H1 (cell line): ENCODE results near the gene RRP12. TPM values are rescaled to one million over a fixed set of nuclear protein-coding genes. Genes with fewer than 3 reads are reported as not detected.
A peak's percentile ranks its signal among the peaks of the same experiment; 100 is the strongest.

Experiments
- CTCF ChIA-PET: fragments of 300-600 bp; sonication (Branson Sonifier 250); formaldehyde crosslinking; loops from one replicate; lab custom pipeline; 2021; ENCODE audit not compliant: partially characterized antibody; lab: Charles Lee
- POLR2A ChIA-PET: fragments of 300-600 bp; sonication (Branson Sonifier 250); formaldehyde crosslinking; loops from one replicate; lab custom pipeline; 2021; ENCODE audit warnings: inconsistent platforms; ENCODE audit not compliant: partially characterized antibody; lab: Charles Lee
- DNase-seq, 2 experiments: peaks; one replicate each; pipeline versions ENCODE4 v3.0.0 to v3.0.0-alpha.2; 2010 to 2022; ENCODE audit warnings: low spot score in 2 of 2, low read depth in 1 of 2, mixed read lengths in 1 of 2
- FAIRE-seq: peaks from 2 replicates; lab custom pipeline; 2011; peaks lifted over from hg19 to GRCh38; lab: Jason Lieb, UNC
- H2AFZ ChIP-seq: 2 replicates; pipeline ENCODE4 v1.8.1; 2012; ENCODE audit warnings: low read length, inconsistent platforms
- H2AK5ac ChIP-seq: 2 replicates; pipeline ENCODE4 v1.6.1; 2013; ENCODE audit warnings: low read depth, low read length
- H2BK120ac ChIP-seq: replicated peaks from 2 replicates; pipeline ENCODE3; 2013; ENCODE audit warnings: low read depth, low read length, inconsistent platforms
- H2BK12ac ChIP-seq: 2 replicates; pipeline ENCODE4 v1.6.1; 2013; ENCODE audit warnings: low read depth, low read length
- H2BK15ac ChIP-seq: 2 replicates; pipeline ENCODE4 v1.6.1; 2013; ENCODE audit warnings: low read length
- H2BK20ac ChIP-seq: 2 replicates; pipeline ENCODE4 v1.6.1; 2013; ENCODE audit warnings: low read length
- H2BK5ac ChIP-seq: 2 replicates; pipeline ENCODE4 v1.6.1; 2013; ENCODE audit warnings: low read depth, low read length
- H3K14ac ChIP-seq: 2 replicates; pipeline ENCODE4 v1.6.1; 2013; ENCODE audit warnings: inconsistent platforms; ENCODE audit not compliant: insufficient read length
- H3K18ac ChIP-seq: 2 replicates; pipeline ENCODE4 v1.6.1; 2013; ENCODE audit warnings: low read length; ENCODE audit errors: extremely low read depth
- H3K23ac ChIP-seq: 2 replicates; pipeline ENCODE4 v1.6.1; 2013; ENCODE audit warnings: inconsistent platforms; ENCODE audit not compliant: insufficient read length
- H3K23me2 ChIP-seq: 2 replicates; pipeline ENCODE4 v1.6.1; 2013; ENCODE audit warnings: low read depth, low read length
- H3K27ac ChIP-seq: 2 replicates; pipeline ENCODE4 v1.6.1; 2011; ENCODE audit warnings: low read depth, low read length, inconsistent platforms
- H3K27me3 ChIP-seq, 4 experiments: replicated peaks in 1 of 4; 1 replicate in 1 of 4; 2 replicates in 3 of 4; pipeline versions ENCODE4 v1.6.1 to v1.8.1; 2011 to 2013; ENCODE audit warnings: low read length in 3 of 4, mild to moderate bottlenecking in 3 of 4, inconsistent platforms in 2 of 4, mixed read lengths in 2 of 4, moderate library complexity in 1 of 4; ENCODE audit not compliant: control insufficient read depth in 3 of 4, insufficient read depth in 3 of 4; ENCODE audit errors: extremely low read depth in 1 of 4
- H3K36me3 ChIP-seq, 4 experiments: 2 replicates each; pipeline versions ENCODE4 v1.6.1 to v1.8.1; 2011 to 2013; ENCODE audit warnings: mild to moderate bottlenecking in 4 of 4, low read length in 3 of 4, moderate library complexity in 2 of 4, control low read depth in 1 of 4, inconsistent platforms in 1 of 4; ENCODE audit not compliant: insufficient read depth in 4 of 4, control insufficient read depth in 2 of 4
- H3K4ac ChIP-seq: replicated peaks from 2 replicates; pipeline ENCODE3; 2013; ENCODE audit warnings: low read length, low read depth, mixed read lengths, inconsistent platforms; ENCODE audit not compliant: insufficient read length
- H3K4me1 ChIP-seq, 4 experiments: replicated peaks in 1 of 4; 1 replicate in 1 of 4; 2 replicates in 3 of 4; pipeline versions ENCODE4 v1.6.1 to v1.8.1; 2011 to 2013; ENCODE audit warnings: low read length in 3 of 4, inconsistent platforms in 2 of 4, mixed read lengths in 1 of 4; ENCODE audit not compliant: insufficient read depth in 4 of 4, control insufficient read depth in 3 of 4
- H3K4me2 ChIP-seq, 2 experiments: 2 replicates each; pipeline versions ENCODE4 v1.6.1 to v1.8.1; 2011 to 2013; ENCODE audit warnings: low read depth in 2 of 2, low read length in 2 of 2, control low read depth in 1 of 2, inconsistent platforms in 1 of 2, mild to moderate bottlenecking in 1 of 2; ENCODE audit not compliant: insufficient read depth in 1 of 2
- H3K4me3 ChIP-seq, 4 experiments: fragments of 200-600, 300-600 bp in 1 of 4; sonication (generic), shearing (Covaris generic), sonication (Bioruptor Twin) in 1 of 4; 2 replicates each; pipeline versions ENCODE4 v1.5.1 to v1.8.1; 2011 to 2016; ENCODE audit warnings: low read length in 4 of 4, low read depth in 3 of 4, control low read depth in 2 of 4, inconsistent platforms in 2 of 4, mild to moderate bottlenecking in 2 of 4, mixed read lengths in 1 of 4, moderate library complexity in 1 of 4; ENCODE audit not compliant: insufficient read depth in 2 of 4; ENCODE audit errors: extremely low read depth in 1 of 4
- H3K56ac ChIP-seq: replicated peaks from 2 replicates; pipeline ENCODE3; 2013; ENCODE audit warnings: low read depth, mild to moderate bottlenecking, mixed read lengths, low read length, inconsistent platforms; ENCODE audit not compliant: insufficient read length
- H3K79me1 ChIP-seq: 2 replicates; pipeline ENCODE4 v1.6.1; 2013; ENCODE audit warnings: low read depth, low read length, control low read depth
- H3K79me2 ChIP-seq, 2 experiments: 2 replicates each; pipeline versions ENCODE4 v1.6.1 to v1.8.1; 2012 to 2013; ENCODE audit warnings: low read length in 2 of 2, mild to moderate bottlenecking in 2 of 2, inconsistent platforms in 1 of 2; ENCODE audit not compliant: insufficient read depth in 2 of 2, control insufficient read depth in 1 of 2
- H3K9ac ChIP-seq, 4 experiments: replicated peaks in 1 of 4; 1 replicate in 1 of 4; 2 replicates in 3 of 4; pipeline versions ENCODE4 v1.6.1 to v1.8.1; 2011 to 2013; ENCODE audit warnings: low read depth in 3 of 4, low read length in 3 of 4, control low read depth in 2 of 4, mild to moderate bottlenecking in 2 of 4, moderate library complexity in 2 of 4, inconsistent platforms in 1 of 4; ENCODE audit errors: extremely low read depth in 1 of 4
- H3K9me3 ChIP-seq, 2 experiments: 2 replicates each; pipeline versions ENCODE4 v1.6.1 to v1.8.1; 2012 to 2013; ENCODE audit warnings: mild to moderate bottlenecking in 2 of 2, moderate library complexity in 2 of 2, control low read depth in 1 of 2, inconsistent platforms in 1 of 2, low read depth in 1 of 2, low read length in 1 of 2, mixed read lengths in 1 of 2; ENCODE audit not compliant: insufficient read depth in 2 of 2
- H4K20me1 ChIP-seq, 2 experiments: replicated peaks in 1 of 2; 2 replicates each; pipeline versions ENCODE3 to v1.8.1; 2011 to 2013; ENCODE audit warnings: inconsistent platforms in 2 of 2, low read length in 2 of 2, mild to moderate bottlenecking in 1 of 2; ENCODE audit not compliant: insufficient read depth in 2 of 2, control insufficient read depth in 1 of 2
- H4K5ac ChIP-seq: 2 replicates; pipeline ENCODE4 v1.6.1; 2013; ENCODE audit warnings: low read length, low read depth, mixed read lengths, inconsistent platforms; ENCODE audit not compliant: insufficient read length
- H4K8ac ChIP-seq: 2 replicates; pipeline ENCODE4 v1.8.0; 2013; ENCODE audit warnings: mild to moderate bottlenecking, moderate library complexity, low read length, inconsistent platforms; ENCODE audit not compliant: insufficient read depth; ENCODE audit errors: extremely low read depth
- H4K91ac ChIP-seq: replicated peaks from 2 replicates; pipeline ENCODE3; 2013; ENCODE audit warnings: low read length, mixed read lengths, inconsistent platforms; ENCODE audit not compliant: insufficient read length
- KDM1A ChIP-seq: fragments of 200-600, 300-600 bp; sonication (generic); IDR thresholded peaks from 2 replicates; pipeline ENCODE4 v1.7.1; 2016; ENCODE audit warnings: mild to moderate bottlenecking, low read length, borderline replicate concordance
- RFX5 ChIP-seq: IDR thresholded peaks from 2 replicates; pipeline ENCODE4 v1.6.1; 2011; ENCODE audit warnings: low read depth, low read length, improper control_type of control experiment, borderline replicate concordance
- WGBS, 2 experiments: shearing (Covaris generic) in 1 of 2; methylation state at CpG; one replicate each; pipeline versions ENCODE4 v1.1.6 to v1.1.7; 2013 to 2015; ENCODE audit warnings: low lambda C conversion rate in 2 of 2, mixed read lengths in 2 of 2, inconsistent platforms in 1 of 2, low coverage in 1 of 2, missing lambda C conversion rate in 1 of 2; ENCODE audit not compliant: insufficient replicate concordance in 2 of 2, insufficient coverage in 1 of 2, insufficient read length in 1 of 2; ENCODE audit errors: extremely low coverage in 1 of 2, missing lambda C conversion rate in 1 of 2; 5-methylcytosine and 5-hydroxymethylcytosine counted together
- polyA plus RNA-seq, 7 experiments: library from polyadenylated mRNA; depleted of rRNA in 3 of 7; stranded (reverse) in 5 of 7; unstranded in 2 of 7; fragments of >200 nt in 5 of 7; fragments of 200-250 nt in 2 of 7; gene quantifications; 1 replicate in 5 of 7; 2 replicates in 1 of 7; 4 replicates in 1 of 7; pipeline versions ENCODE4 v1.2.1 to v1.2.3, GENCODE V29; 2011 to 2013; ENCODE audit warnings: missing spikeins in 2 of 7, mixed read lengths in 2 of 7
- total RNA-seq: library from RNA; stranded (reverse); fragmentation: NEBNext Ultra II Directional; extraction: Animal tissue kit (Norgen Biotek cat#: 25700); gene quantifications from 2 replicates; pipeline ENCODE4 v1.2.1, GENCODE V29; 2021

Gene RRP12
- total and polyA plus RNA-seq, 2 of the 8 experiments (the other 6 are each of a cell fraction or from before 2014, with no cell fraction given), result 21.0 to 65.8 TPM

DNA sequence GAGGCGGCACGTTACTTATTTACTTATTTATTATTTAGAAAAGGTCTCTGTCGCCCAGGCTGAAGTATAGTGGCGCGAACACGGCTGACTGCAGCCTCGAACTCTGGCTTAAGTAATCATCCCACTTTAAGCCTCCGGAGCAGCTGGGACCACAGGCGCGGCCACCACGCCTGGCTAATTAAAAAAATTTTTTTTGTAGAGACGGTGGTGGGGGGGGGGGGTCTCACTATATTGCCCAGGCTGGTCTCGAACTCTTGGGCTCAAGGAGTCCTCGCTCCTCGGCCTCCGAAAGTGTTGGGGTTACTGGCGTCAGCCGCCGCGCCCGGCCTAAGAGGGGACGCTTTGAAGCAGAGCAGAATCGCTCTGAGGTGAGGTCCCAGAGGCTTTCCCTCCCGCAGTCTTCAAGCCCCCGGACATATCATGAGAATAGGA is 65.9 kb downstream of the RRP12 start:
- H3K9me3 ChIP-seq, result no peaks in the 10 kb centered on the region
- H3K4me1 ChIP-seq, result peaks cover 8 to 22% (median 12%) of the 10 kb centered on the region in 4 experiments
- H2BK120ac ChIP-seq, result no peak overlapping the region
- H3K14ac ChIP-seq, result no peak overlapping the region
- no peak overlapping the region for H3K23ac ChIP-seq
- peak overlapping the region; percentile 99 for H4K8ac ChIP-seq
- H3K36me3 ChIP-seq, result peaks cover 0 to 15% (median under 1%) of the 10 kb centered on the region in 4 experiments; a peak in 3 of 8 replicates
- TF ChIP-seq RFX5 (no peak), KDM1A (peak; percentile 41; the same call in 1 of the 2 replicates)
- peak overlapping the region; percentile 86; the same call in 1 of the 2 replicates for H3K18ac ChIP-seq
- POLR2A ChIA-PET, result interaction anchor here (1.7 to 5.9 kb wide), 4 partner anchors 12 to 56 kb away, joined by 3 to 75 read pairs (median 22); partner anchors contain the start of gene ARHGAP19
- peaks cover 3% of the 10 kb centered on the region; the same call in 1 of the 2 replicates for H3K79me1 ChIP-seq
- H2AFZ ChIP-seq, result no peak overlapping the region
- peak overlapping the region; percentile 84 for H4K5ac ChIP-seq
- no peak overlapping the region for H2BK15ac ChIP-seq
- FAIRE-seq (no peak), DNase-seq (peak in 1 of 2 experiments; percentile 70)
- peaks cover 9 to 15% of the 10 kb centered on the region in 2 experiments for H4K20me1 ChIP-seq
- H3K4ac ChIP-seq, result no peak overlapping the region
- peaks cover 21% of the 10 kb centered on the region for H3K23me2 ChIP-seq
- peak overlapping the region; percentile 84 to 92 (median 91); a peak in 6 of 8 replicates for H3K4me3 ChIP-seq
- peak overlapping the region; percentile 50; the same call in 1 of the 2 replicates for H2BK12ac ChIP-seq
- H4K91ac ChIP-seq, result no peak overlapping the region
- peak overlapping the region; percentile 98 for H2BK5ac ChIP-seq
- no peak overlapping the region for H2BK20ac ChIP-seq
- peaks cover 25 to 41% of the 10 kb centered on the region in 2 experiments for H3K79me2 ChIP-seq
- H3K56ac ChIP-seq, result peak overlapping the region; percentile 30
- peak overlapping the region in 2 of 4 experiments; percentile 43 to 94; a peak in 4 of 7 replicates for H3K9ac ChIP-seq
- H3K27me3 ChIP-seq, result no peaks in the 10 kb centered on the region
- no peak overlapping the region for H2AK5ac ChIP-seq
- WGBS, 2 experiments, result 25% methylated on average over 24 of the region's 25 CpGs; no CpG with 5 or more reads in 1 of the 2 experiments
- no peak overlapping the region for H3K27ac ChIP-seq
- peak overlapping the region; percentile 84 to 96 for H3K4me2 ChIP-seq
- CTCF ChIA-PET, result no interaction called here
